ENCODE results near the gene NUTM2G.
"Not testable (repeated sequence)": the region's sequence is repeated elsewhere in the genome, so short reads cannot be mapped to it uniquely, and the experiment has no call there.

GRCh38 chr9:96935401-96935800 is 6.8 kb downstream of the NUTM2G start:
- TF ChIP-seq, protein P1, sequence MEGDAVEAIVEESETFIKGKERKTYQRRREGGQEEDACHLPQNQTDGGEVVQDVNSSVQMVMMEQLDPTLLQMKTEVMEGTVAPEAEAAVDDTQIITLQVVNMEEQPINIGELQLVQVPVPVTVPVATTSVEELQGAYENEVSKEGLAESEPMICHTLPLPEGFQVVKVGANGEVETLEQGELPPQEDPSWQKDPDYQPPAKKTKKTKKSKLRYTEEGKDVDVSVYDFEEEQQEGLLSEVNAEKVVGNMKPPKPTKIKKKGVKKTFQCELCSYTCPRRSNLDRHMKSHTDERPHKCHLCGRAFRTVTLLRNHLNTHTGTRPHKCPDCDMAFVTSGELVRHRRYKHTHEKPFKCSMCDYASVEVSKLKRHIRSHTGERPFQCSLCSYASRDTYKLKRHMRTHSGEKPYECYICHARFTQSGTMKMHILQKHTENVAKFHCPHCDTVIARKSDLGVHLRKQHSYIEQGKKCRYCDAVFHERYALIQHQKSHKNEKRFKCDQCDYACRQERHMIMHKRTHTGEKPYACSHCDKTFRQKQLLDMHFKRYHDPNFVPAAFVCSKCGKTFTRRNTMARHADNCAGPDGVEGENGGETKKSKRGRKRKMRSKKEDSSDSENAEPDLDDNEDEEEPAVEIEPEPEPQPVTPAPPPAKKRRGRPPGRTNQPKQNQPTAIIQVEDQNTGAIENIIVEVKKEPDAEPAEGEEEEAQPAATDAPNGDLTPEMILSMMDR (IDR thresholded peaks at IDR 0.05): not testable (repeated sequence)
- not testable (repeated sequence) for TF ChIP-seq POLR2AphosphoS5 (IDR thresholded peaks at IDR 0.05); POLR2A (IDR thresholded peaks at IDR 0.05; ENCODE audit: low read depth); EP300 (IDR thresholded peaks at IDR 0.05)
